A673 (cell line): Measurements from ENCODE around the gene VWDE. TPM values are rescaled to one million over a fixed set of nuclear protein-coding genes. Genes with fewer than 3 reads are reported as not detected.

Experiments used
- BruUV-seq: library from RNA; stranded (reverse); fragments of 400-500 nt; replicated peaks from 2 replicates; lab custom pipeline; 2021; lab: Mats Ljungman, UMichigan
- CTCF ChIA-PET: fragments of 300-600 bp; sonication (Branson Sonifier 250); formaldehyde crosslinking; loops from one replicate; lab custom pipeline; 2022; ENCODE audit warnings: antibody characterized with exemption; lab: Charles Lee
- POLR2A ChIA-PET: fragments of 300-600 bp; sonication (Branson Sonifier 250); formaldehyde crosslinking; loops from one replicate; lab custom pipeline; 2022; ENCODE audit warnings: antibody characterized with exemption; ENCODE audit not compliant: low non-redundant PET; lab: Charles Lee
- DNase-seq: peaks from one replicate; pipeline ENCODE4 v3.0.0-alpha.2; 2015; ENCODE audit warnings: low spot score
- H3K27ac ChIP-seq: fragments of 200-600 bp; sonication (generic); 2 replicates; pipeline ENCODE4 v1.5.1; 2016; ENCODE audit warnings: mixed run types, low read depth, mild to moderate bottlenecking, mixed read lengths, antibody characterized with exemption, low read length; ENCODE audit not compliant: poor library complexity, severe bottlenecking
- H3K27me3 ChIP-seq: fragments of 200-600 bp; sonication (generic); replicated peaks from 2 replicates; pipeline ENCODE4 v1.6.1; 2017; ENCODE audit warnings: mixed run types, low read depth, mild to moderate bottlenecking, mixed read lengths, antibody characterized with exemption, low read length; ENCODE audit not compliant: insufficient read depth, poor library complexity
- H3K36me3 ChIP-seq: fragments of 200-600 bp; sonication (generic); 2 replicates; pipeline ENCODE4 v1.6.1; 2016; ENCODE audit warnings: mixed run types, mild to moderate bottlenecking, mixed read lengths, antibody characterized with exemption, low read length; ENCODE audit not compliant: insufficient read depth, poor library complexity, severe bottlenecking
- H3K4me1 ChIP-seq: fragments of 200-600 bp; sonication (generic); 2 replicates; pipeline ENCODE4 v1.6.1; 2017; ENCODE audit warnings: mixed run types, mild to moderate bottlenecking, mixed read lengths, antibody characterized with exemption, low read length; ENCODE audit not compliant: insufficient read depth, poor library complexity, severe bottlenecking
- H3K4me3 ChIP-seq: fragments of 200-600 bp; sonication (generic); 2 replicates; pipeline ENCODE4 v1.5.1; 2016; ENCODE audit warnings: low read depth, mixed run types, mild to moderate bottlenecking, mixed read lengths, low read length; ENCODE audit not compliant: poor library complexity, severe bottlenecking
- H3K9me3 ChIP-seq: fragments of 200-600 bp; sonication (generic); 2 replicates; pipeline ENCODE4 v1.6.1; 2016; ENCODE audit warnings: mixed run types, low read depth, mild to moderate bottlenecking, mixed read lengths, antibody characterized with exemption, low read length; ENCODE audit not compliant: poor library complexity, severe bottlenecking
- EZH2 ChIP-seq: fragments of 200-600 bp; sonication (generic); IDR thresholded peaks from 2 replicates; pipeline ENCODE4 v1.6.1; 2017; ENCODE audit warnings: borderline replicate concordance, low read depth, mild to moderate bottlenecking, mixed read lengths, antibody characterized with exemption, low read length; ENCODE audit not compliant: poor library complexity, severe bottlenecking
- intact Hi-C: fragments of 100-400 bp; cut with micrococcal nuclease; formaldehyde crosslinking; loops from one replicate; pipeline ENCODE4 v1.10.0; 2022; ENCODE audit not compliant: unreplicated experiment
- total RNA-seq: library from RNA; stranded (reverse); gene quantifications from 2 replicates; pipeline ENCODE4 v1.2.3, GENCODE V29; 2021
- TF ChIP-seq, protein P1 (sequence below): fragments of 300-800, 200-600 bp; sonication (generic); conservative IDR thresholded peaks from 2 replicates; pipeline ENCODE4 v1.5.1; 2017; ENCODE audit warnings: low read depth, mild to moderate bottlenecking, antibody characterized with exemption, low read length, moderate library complexity, mixed read lengths

The VWDE gene
- total RNA-seq, 1 experiment from 2014 or later, result 0.32 TPM

DNA sequence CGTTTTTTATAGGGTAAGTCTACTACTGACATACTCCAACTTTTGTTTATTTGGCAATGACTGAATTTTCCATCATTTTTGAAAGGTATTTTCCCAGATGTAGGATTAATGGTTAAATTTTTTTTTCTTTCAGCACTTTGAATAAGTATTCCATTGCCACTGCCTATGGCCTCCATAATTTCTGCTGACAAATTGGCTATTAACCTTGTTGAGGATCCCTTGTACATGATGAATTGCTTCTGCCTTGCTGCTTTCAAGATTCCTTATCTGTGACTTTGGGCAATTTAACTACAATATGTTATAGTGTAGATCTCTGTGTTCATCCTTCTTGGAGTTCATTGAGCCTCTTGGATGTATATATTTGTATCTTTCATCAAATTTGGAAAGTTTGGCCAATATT lies 21.6 kb upstream of the VWDE start:
- BruUV-seq, result no TSS peak
- TF ChIP-seq, protein P1, sequence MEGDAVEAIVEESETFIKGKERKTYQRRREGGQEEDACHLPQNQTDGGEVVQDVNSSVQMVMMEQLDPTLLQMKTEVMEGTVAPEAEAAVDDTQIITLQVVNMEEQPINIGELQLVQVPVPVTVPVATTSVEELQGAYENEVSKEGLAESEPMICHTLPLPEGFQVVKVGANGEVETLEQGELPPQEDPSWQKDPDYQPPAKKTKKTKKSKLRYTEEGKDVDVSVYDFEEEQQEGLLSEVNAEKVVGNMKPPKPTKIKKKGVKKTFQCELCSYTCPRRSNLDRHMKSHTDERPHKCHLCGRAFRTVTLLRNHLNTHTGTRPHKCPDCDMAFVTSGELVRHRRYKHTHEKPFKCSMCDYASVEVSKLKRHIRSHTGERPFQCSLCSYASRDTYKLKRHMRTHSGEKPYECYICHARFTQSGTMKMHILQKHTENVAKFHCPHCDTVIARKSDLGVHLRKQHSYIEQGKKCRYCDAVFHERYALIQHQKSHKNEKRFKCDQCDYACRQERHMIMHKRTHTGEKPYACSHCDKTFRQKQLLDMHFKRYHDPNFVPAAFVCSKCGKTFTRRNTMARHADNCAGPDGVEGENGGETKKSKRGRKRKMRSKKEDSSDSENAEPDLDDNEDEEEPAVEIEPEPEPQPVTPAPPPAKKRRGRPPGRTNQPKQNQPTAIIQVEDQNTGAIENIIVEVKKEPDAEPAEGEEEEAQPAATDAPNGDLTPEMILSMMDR, result no peak
- TF ChIP-seq EZH2, result no peak
- POLR2A ChIA-PET, result no interaction called here
- Histone ChIP-seq H3K4me1 (no peaks in the 10 kb centered on the region), H3K9me3 (no peaks in the 10 kb centered on the region), H3K4me3 (no peak overlapping the region), H3K36me3 (no peaks in the 10 kb centered on the region), H3K27me3 (no peaks in the 10 kb centered on the region), H3K27ac (no peak overlapping the region)
- CTCF ChIA-PET, result no interaction called here
- intact Hi-C loops, result no loop called here
- no peak for DNase-seq

DNA sequence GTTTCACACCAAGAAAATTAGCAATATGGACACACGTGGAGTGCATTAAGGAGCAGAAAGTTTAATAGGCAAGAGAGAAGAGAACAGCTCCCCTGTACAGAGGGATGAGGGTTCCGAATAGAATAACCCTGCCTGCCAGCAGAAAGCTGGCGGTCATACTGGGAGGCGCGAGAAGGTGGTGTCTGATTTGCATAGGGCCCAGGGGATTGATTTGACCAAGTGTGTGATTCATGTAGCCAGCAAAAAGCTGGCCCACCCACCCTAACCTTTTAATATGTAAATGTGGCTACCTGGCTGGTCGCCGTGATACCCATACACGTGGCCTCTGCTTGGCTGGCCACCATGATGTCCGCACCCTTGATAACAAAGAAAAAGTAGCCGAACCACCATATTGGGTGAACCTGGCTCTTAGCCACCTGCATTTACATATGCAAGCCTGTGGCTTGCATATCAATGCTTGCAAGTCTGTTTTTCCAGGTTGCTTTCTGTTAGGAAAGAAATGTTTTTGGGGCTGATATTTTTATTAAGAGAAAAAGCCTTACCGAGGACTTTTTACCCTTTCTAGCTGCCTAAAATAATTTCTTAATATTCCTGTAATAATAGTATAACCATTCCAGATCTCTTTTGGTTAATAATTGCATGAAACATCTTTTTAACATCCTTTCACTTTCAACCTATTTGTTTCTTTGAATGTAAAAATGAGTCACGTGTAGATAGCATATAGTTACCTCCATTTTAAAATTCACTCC lies 20.5 kb upstream of the VWDE start:
- no peak for DNase-seq
- Histone ChIP-seq H3K4me3 (no peak overlapping the region), H3K4me1 (no peaks in the 10 kb centered on the region), H3K27me3 (no peaks in the 10 kb centered on the region), H3K36me3 (no peaks in the 10 kb centered on the region), H3K27ac (no peak overlapping the region), H3K9me3 (no peaks in the 10 kb centered on the region)
- intact Hi-C loops, result no loop called here
- no TSS peak for BruUV-seq
- TF ChIP-seq, protein P1, result no peak
- no peak for TF ChIP-seq EZH2
- CTCF ChIA-PET, result no interaction called here
- POLR2A ChIA-PET, result no interaction called here

DNA sequence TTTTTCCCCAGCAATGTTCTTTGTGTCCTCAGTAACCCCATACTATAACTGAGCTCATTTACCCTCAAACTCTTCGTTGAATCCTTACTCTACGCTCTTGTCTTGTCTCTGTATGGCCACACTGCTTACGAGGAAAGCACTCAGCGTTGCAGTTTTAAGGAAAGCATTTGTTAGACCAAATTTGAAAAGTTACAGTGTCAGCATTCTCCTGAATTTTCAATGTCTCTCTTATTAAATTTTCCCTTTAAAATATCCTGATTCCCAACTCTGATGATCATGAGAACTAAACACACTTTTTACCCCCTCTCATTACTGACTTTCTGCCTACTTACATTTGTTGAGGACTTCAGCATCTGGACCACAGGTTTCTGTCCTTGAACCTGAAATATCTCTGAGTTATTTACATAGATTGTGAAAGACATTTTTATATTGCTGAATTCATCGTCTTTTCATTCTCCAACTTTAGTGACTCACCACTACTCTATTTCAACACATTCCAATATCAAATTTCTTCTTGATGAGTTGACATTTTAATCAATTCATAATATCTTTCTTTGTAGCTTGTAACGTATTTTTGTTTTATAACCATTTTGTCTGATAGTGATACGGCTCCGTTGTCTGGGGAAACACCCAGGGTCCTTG lies 19.8 kb upstream of the VWDE start:
- POLR2A ChIA-PET, result no interaction called here
- intact Hi-C loops, result no loop called here
- no peak for DNase-seq

More for the DNA sequence above, 19.8 kb upstream of the VWDE start:
- no TSS peak for BruUV-seq
- Histone ChIP-seq H3K9me3 (no peaks in the 10 kb centered on the region), H3K4me3 (no peak overlapping the region), H3K27me3 (no peaks in the 10 kb centered on the region), H3K27ac (no peak overlapping the region), H3K36me3 (no peaks in the 10 kb centered on the region), H3K4me1 (no peaks in the 10 kb centered on the region)
- CTCF ChIA-PET, result no interaction called here
- TF ChIP-seq, protein P1, result no peak
- no peak for TF ChIP-seq EZH2
